ENCODE data around the gene FOXP1. TPM values are rescaled to one million over a fixed set of nuclear protein-coding genes. Genes with fewer than 3 reads are reported as not detected.
A peak's percentile ranks its signal among the peaks of the same experiment; 100 is the strongest.
"Not testable (repeated sequence)": the region's sequence is repeated elsewhere in the genome, so short reads cannot be mapped to it uniquely, and the experiment has no call there.

The FOXP1 gene
- total RNA-seq, 1 donor from 2014 or later, result 137 TPM

DNA sequence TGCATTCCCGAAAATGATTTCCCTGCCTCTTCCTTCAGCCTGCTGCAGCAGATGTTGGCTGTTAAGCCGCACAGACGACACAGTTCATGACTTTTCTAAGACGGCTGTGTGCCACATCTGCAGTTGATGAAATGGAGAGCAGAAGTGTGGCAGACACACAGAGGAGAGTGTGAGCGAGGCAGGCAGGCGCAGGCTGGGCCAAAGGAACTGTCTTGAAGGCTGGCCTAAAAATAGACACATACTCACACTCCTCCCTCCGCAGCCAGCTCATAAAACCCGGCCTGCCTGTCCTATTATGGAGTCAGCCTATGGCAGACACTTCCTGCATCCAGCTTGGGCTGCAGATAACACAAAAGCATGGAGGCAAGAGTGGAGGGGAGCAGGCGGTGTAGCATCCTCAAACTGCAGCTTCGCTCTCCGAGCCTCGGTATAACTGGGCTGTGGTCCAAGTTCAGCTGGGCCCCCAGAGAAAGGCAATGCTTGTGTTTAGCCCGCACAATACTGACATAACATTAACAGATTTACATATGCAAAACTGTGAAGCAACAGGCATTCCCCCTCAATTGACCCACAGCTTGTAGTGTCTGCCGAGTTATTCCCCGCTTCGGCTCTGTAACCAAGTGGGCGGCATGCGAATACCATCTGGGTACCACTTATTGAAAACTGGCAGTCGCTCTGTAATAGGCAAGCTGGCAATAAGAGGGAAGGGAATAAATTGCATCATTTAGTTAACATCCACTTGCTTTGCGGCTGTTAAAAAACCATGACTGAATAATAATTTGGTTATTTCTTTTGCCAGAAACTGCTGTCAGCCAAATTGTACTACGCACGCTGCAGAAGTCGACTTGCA, 40.8 kb downstream of the FOXP1 start:
- ATAC-seq, result peak; percentile 97
- DNase-seq (ENCODE audit: low spot score), result peak; percentile 81
- intact Hi-C loops (cut with DNase I), result no loop called here

DNA sequence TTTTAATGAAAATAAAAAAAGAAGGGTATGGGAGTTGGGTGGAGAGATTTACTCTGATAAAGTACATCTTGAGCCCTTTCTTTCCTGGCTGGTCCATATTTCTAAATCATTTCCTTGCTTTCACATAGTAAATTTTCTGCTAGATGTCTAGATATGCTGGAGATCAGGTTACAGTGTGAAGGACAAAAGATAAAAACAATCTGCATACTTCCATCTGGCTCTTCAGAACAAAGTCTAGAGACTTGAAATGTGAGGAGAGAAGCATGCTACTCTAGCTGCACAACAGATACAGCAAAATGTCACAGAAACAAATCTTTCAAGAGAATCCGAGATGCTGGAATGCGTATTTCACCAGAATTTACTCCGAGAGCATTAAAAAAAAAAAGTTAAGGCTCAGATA, 42.2 kb downstream of the FOXP1 start:
- ATAC-seq, result no peak
- DNase-seq (ENCODE audit: low spot score), result no peak
- intact Hi-C loops (cut with DNase I), result no loop called here

DNA sequence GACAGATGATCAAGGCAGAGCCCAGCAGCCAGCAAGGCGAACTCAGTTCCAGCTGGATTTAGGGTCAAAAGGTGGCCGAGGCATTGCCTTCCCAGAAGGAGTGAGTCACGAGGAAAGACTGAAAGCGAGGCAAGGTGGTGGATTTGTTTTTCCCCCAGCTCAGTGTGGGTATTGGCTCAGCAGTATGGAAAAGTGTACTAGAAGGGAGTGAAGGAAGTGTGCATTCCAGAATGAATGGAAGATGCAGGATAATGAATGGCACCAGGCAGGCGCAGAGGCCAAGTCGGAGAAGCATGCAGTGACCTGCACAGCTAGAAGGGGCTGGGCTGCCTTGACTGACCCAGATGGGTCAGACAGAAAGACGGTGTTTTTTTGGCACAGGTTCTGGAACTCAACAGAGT, 46.3 kb downstream of the FOXP1 start:
- DNase-seq (ENCODE audit: low spot score), result peak; percentile 71
- intact Hi-C loops (cut with DNase I), result no loop called here
- ATAC-seq, result peak; percentile 65

DNA sequence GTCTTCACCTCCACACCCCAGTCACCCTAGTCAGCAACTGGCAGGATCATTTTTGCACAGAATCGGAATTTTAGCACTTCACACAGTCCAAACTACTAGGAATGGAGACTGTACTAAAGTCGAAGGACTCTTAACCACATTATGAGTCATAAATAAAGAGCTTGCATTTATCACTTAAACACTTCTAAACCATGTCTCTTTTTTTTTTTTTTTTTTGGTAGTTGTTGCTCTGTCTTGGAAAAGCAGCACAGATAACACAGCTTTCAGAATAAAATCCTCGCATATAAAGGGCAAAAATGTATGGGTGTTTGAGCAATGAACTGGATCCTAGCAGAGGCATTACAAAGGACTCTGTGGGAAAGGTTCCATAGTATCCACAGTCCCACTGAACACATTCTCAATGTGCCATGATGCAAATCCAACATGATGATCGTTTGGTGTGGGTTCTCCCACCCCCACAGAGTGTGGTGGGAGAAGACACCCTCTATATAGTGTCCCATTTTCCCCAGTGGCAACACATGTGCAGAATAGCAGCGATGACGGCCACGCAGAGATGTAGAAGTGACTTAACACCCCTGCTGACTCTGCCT, 47.1 kb downstream of the FOXP1 start:
- ATAC-seq, result no peak
- intact Hi-C loops (cut with DNase I), result no loop called here
- no peak for DNase-seq (ENCODE audit: low spot score)

DNA sequence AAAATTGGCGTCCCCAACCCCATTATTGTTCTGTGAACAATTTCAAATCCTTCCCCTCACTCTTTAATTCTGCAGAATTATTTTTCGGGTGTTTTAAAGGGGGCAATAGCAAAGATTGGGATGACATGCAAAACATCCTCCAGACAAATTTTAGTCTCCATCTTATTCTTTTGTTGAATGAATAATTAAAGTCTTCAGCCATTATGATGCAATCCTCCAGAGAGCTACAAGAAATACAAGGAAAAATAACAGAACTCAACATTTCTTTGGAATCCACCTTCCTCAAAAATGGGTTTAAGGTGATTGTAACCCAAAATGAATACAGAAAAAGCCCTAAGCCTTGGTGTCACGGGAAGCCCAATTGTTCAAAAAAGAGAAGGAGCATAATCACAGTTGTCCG, 49.9 kb downstream of the FOXP1 start:
- intact Hi-C loops (cut with DNase I), result no loop called here
- no peak for DNase-seq (ENCODE audit: low spot score)
- ATAC-seq, result no peak

DNA sequence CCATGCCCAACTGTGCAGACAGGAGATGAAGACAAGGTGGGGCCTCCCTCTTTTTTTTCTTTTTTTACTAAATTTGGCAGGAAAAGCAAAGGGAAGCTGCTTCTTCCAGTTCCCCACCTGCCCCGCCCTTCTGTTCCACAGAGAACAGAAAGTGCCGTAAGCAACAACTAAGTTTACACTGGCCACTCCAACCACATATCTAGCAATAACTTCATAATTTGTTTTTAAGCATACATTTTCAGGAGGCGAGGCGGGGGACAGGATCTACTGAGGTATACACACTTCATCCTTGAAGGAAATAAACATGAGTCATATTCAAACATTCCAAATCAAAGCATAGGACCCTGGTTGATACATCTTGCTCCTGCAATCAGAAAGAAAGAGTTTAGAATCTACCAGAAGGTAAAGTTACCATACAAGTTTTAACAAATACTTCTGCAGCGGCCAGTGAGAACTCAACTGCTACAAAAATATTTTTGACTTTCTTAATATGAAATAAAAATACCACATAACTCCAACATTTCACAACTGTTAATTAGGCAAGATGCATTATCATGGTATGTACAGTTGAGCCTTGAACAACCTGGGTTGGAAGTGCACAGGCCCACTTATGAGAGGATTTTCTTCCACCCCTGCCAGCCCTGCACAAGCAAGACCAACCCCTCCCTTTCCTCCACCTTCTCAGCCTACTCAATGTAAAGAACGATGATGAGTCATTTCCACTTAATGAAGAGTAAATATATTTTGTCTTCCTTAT, 50.7 kb downstream of the FOXP1 start:
- ATAC-seq, result peak; percentile 76
- intact Hi-C loops (cut with DNase I), result no loop called here
- no peak for DNase-seq (ENCODE audit: low spot score)

DNA sequence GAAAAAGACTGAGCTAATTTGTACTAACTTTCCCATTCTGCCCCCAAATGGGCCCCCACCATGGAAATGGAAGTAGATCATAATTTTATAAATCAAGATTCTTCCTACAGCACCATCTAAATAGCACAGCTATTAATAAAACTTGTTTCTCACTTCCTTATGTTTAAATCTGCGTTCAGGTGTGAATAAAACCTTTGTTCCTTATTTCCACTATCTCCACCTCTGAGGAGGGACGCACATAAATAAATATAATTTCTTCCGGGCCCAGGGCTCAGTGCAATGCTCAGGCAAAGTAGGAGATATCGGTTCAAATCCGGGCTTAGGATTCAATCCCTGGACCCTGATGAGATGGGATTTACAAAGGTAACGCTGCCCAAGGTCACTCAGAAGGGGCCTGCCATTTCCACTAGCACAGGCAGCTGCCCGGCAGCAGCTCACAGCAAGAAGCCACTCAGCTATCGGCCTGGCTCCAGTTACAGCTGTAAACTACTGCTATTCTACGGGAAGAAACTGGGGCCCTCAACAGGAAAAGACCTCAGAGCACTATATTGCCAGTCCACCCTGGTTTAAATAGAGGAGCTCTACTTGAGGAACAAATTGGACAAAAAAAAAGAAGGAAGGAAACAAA, 52.5 kb downstream of the FOXP1 start:
- intact Hi-C loops (cut with DNase I), result no loop called here
- ATAC-seq (no peak), DNase-seq (ENCODE audit: low spot score) (no peak)

DNA sequence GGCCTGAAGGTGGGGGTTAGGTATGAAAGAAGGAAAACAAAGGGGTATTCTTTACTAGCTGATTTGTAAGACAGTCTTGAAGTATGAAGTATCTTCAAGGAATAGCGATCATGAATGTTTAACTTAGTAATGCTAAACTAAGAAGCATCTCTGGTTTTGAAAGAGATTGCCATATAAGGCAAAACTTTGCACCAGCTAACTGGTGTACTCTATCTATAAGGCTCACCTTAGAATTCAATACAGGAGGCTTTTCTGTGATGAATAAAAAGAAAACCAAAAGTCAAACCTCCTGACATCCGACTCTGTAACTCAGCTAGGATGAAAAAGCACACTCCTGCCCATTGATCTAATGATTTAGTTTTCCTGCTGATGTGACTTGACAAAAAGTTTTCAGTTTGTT, 54.7 kb downstream of the FOXP1 start:
- intact Hi-C loops (cut with DNase I), result no loop called here
- no peak for DNase-seq (ENCODE audit: low spot score)
- ATAC-seq, result no peak

DNA sequence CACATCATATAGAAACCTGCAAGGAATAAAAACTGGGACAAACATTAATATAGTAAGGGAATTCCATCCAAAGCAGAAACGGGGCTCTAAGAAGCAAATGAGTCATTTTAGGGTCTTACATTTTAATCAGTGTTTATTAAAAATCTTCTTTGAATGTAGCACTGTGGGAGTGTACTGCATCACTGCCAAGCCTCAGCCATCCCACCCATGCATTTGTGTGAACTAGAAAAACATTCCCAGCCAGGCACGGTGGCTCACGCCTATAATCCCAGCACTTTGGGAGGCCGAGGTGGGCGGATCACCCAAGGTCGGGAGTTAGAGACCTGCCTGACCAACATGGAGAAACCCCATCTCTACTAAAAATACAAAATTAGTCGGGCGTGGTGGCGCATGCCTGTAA, 57.1 kb downstream of the FOXP1 start:
- ATAC-seq; intact Hi-C loops (cut with DNase I): not testable (repeated sequence)

DNA sequence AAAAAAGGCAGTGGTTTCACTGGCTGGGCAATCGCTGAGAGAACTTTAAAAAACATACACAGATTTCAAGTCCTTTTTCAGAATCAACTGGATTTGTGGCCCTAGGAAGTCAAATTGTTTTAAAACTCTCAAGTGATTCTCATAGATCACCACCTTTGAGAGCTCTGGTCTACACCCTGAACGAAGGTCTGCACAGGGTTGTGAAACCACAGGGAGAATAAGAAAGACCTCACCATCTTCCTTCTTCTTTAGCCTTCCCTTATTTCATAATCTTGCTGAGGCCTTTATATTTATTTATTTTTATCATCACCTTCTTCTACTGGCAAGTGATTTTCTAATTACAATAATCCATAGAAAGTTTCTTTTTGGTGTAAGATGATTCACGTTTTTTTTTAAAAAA, 58.1 kb downstream of the FOXP1 start:
- no peak for ATAC-seq
- intact Hi-C loops (cut with DNase I), result no loop called here

More for the DNA sequence above, 57.1 kb downstream of the FOXP1 start:
- DNase-seq (ENCODE audit: low spot score), result not testable (repeated sequence)

DNA sequence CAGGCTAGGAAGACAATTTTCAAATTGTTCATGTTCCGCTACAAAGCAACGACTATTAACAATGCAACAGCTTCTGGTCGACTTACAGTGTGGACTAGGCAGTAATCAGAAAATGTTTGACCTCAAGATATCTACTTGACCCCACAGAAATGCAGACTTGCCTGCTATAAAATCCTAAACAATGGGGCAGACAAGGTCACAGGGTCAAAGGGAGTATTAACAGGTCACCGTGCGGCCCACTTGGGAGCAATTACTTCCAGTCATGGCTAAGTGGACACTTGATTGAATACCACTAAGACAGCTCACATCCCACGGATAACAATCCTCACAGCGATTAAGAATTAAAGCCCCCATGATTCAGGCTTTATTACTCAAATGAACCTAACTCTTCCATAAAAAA, 58.9 kb downstream of the FOXP1 start:
- intact Hi-C loops (cut with DNase I), result no loop called here
- DNase-seq (ENCODE audit: low spot score), result no peak
- no peak for ATAC-seq

More for the DNA sequence above, 58.1 kb downstream of the FOXP1 start:
- no peak for DNase-seq (ENCODE audit: low spot score)

DNA sequence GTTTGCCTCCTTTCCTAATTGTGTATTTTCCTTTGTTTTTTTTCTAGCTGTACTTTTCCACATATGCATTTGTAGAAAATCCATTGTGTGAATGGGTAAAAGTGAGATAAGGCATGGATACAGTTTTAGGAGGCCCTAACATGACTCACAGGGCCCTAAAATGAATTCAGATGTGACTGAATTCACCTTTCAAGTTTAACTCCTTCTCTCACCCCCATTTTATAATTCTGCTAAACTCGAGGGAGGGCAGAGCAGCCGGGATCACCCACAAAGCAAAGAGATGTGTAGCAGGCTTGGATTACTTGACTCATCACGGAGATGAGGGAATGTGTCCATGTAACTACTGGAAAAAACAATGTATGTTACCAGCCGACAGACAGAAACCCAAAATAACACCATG, 59.9 kb downstream of the FOXP1 start:
- ATAC-seq (no peak), DNase-seq (ENCODE audit: low spot score) (no peak)
- intact Hi-C loops (cut with DNase I), result loop anchor here (1.0 kb wide), 1 partner anchor 60 kb away; the partner anchor contains the start of gene FOXP1

DNA sequence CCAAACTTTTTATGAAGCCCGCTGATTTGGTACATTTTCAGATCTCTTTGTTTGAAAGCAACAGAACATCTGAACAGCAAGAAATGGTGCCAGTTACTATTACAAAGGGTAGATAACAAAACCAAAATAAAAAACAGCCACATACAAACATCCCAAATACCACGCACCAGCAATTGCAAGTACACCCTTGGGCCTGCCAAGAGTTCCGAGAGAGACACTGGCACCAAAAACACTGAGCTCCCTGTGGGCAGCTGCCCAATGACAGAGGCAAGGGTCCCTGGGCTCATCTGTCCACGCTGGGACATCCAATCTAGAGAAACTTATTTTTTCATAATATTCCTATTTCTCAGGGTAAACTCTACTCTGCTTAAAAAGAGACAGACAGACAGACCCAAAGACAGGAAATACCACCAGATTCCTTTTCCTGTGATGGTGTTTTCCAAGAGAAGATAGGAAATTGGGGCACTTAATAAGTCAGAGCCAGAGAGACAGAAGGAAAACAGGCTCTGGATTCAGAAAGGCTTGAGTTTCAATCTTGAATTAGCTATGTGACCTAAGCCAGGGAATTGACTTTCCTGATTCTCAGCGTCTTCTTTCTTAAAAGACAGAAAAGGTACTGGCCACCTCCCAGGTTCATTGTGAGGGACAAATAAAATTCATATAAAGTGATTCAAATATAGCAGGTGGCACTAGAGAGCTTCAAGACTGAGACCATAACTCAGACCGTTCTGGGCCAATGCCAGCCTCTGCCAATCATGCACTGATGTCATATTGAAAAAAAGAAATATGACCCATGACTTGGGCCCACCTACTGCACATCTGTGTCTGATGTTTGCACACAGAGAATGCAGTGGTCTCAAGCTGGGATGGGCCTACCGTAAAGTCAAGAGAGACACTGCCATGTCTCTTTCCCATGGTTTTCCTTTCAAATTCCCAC, 61.3 kb downstream of the FOXP1 start:
- intact Hi-C loops (cut with DNase I), result no loop called here
- DNase-seq (ENCODE audit: low spot score), result no peak
- ATAC-seq, result no peak

DNA sequence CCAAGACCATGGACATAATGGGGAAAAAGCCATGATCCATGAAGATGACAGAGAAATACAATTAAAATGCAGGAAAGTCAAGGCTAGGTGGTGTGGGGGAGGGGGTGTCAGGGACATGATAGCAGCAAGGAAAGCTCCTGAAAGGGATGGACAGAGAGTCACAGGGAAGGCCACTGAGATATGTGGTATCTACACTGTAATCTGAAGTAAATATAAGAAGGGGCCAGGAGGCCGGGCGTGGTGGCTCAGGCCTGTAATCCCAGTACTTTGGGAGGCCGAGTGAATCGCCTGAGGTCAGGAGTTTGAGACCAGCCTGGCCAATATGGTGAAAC, 62.5 kb downstream of the FOXP1 start:
- intact Hi-C loops (cut with DNase I), result no loop called here
- no peak for DNase-seq (ENCODE audit: low spot score)
- ATAC-seq, result no peak

DNA sequence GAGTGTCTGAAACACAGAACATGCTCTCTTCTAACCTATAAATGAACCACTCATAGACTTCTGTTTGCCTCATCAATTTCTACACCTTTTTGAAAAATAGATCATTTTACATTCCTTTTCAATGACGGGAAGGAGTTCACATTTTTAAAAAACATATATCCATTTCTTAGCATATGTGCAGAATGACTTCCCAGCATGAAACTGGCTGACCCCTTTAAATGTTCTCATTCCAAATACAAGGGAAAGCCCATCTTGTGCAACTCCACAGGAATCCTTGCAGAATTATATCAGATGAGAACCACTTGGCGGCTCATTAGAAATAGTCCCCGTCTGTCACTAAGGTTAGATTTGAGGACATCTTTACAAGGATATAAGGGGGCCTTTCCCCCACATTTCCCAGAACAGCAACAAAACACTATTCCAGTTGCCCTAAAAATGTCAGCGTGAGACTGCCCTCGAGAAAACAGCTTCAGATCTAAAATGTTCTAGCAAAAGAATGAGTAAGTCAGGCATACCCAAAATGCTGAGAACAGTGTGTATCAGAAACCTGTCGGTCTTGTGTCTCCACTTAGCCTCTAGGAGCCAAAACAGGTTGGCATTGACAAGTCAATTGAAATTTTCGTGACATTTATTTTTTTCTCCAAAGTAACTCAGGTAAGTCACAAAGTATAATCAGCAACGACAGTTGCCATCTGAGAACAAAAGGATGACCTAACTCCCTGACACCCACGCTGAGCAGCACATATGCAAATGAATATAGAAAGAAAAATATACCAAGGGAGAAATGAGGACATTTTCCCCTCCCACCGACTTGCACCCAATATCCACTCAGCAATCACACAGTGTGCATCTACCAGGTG, 63.1 kb downstream of the FOXP1 start:
- intact Hi-C loops (cut with DNase I), result no loop called here
- DNase-seq (ENCODE audit: low spot score) (no peak), ATAC-seq (no peak)

DNA sequence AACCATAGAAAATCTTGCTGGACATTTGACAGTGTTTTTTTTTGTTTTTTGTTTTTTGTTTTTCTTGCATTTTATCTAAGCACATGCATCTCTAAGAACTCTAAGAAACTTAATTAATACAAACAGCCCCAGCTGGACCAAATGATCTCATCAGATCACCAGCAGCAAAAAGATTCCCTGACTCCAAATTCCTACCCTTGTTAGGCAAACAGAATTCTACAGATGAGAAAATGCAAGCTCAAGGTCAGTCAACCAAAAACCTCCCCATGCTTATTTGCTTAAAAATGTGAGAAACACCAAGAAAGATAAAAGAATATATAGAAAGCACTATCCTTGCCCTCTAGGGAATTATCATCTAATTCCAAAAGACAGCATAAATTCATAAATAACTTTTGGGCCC, 65.4 kb downstream of the FOXP1 start:
- DNase-seq (ENCODE audit: low spot score), result no peak
- intact Hi-C loops (cut with DNase I), result no loop called here
- ATAC-seq, result no peak

DNA sequence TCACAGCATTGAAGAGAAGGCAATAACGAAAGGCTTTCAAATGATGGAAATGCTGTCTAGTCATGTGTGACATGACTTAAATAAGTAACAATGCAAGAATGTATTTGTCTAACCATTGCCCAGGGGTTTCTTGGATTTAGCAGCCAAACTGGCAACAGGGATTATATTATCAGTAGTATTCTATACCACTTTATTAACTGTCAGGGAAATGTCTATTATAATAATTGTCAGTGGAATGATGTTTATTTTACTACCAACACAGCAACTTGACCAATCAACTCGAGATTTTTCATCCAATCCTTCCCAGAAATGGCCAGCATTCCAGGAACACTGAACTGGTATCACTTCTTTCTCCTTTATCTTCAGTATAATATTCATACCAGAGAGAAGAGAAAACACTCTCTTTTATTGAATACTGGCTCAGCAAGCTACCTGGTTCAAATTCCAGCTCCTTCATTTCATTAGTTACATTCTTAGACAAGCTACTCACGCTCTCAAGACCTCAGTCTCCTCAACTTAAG, 66.2 kb downstream of the FOXP1 start:
- ATAC-seq, result no peak
- intact Hi-C loops (cut with DNase I), result no loop called here
- no peak for DNase-seq (ENCODE audit: low spot score)
